ENCODE data around the gene ERC1. TPM values are rescaled to one million over a fixed set of nuclear protein-coding genes. Genes with fewer than 3 reads are reported as not detected.

ERC1 gene
- total RNA-seq, 1 experiment from 2014 or later: 55.1 TPM

DNA sequence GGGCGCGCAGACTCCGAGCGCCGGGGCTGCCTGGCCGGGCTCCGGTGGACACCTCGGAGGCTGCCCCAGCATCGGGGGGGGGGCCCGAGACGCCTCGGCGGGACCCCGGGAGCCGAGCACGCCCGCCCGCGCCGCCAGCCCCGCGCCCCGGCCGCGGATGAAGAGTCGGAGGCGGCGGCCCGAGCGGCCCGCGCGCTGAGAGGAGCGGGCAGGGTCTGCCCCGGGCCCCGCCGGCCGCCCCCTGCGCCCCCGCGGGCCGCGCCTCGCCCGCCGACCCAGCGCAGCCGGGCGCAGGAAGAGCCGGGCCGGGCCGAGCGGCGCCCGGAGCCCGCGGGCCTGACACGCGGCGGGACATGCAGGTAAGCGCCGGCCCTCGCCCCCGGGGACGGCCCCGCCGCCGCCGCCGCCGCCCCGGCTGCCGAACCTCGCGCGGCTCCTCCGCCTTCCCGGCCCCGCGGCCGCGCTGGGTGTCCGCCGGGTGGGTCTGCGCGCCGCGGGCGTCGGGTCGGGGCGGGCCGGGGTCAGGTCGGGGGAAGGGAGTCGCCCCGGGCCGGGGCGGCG lies 539.6 kb downstream of the ERC1 start:
- H3K4me1 Mint-ChIP-seq (ENCODE audit: insufficient read depth, unreplicated experiment): peaks cover 10% of the 10 kb centered on the region
- POLR2A ChIA-PET: no interaction called here
- H3K36me3 Mint-ChIP-seq (ENCODE audit: insufficient read depth, unreplicated experiment): no peaks in the 10 kb centered on the region
- DNase-seq (ENCODE audit: unreplicated experiment): no peak
- H3K4me3 Mint-ChIP-seq (ENCODE audit: unreplicated experiment): no peak overlapping the region
- BruUV-seq (replicated peaks): no TSS peak
- TF ChIP-seq, protein P1, sequence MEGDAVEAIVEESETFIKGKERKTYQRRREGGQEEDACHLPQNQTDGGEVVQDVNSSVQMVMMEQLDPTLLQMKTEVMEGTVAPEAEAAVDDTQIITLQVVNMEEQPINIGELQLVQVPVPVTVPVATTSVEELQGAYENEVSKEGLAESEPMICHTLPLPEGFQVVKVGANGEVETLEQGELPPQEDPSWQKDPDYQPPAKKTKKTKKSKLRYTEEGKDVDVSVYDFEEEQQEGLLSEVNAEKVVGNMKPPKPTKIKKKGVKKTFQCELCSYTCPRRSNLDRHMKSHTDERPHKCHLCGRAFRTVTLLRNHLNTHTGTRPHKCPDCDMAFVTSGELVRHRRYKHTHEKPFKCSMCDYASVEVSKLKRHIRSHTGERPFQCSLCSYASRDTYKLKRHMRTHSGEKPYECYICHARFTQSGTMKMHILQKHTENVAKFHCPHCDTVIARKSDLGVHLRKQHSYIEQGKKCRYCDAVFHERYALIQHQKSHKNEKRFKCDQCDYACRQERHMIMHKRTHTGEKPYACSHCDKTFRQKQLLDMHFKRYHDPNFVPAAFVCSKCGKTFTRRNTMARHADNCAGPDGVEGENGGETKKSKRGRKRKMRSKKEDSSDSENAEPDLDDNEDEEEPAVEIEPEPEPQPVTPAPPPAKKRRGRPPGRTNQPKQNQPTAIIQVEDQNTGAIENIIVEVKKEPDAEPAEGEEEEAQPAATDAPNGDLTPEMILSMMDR (IDR thresholded peaks at IDR 0.05; ENCODE audit: unreplicated experiment): no peak
- no peaks in the 10 kb centered on the region for H3K9me3 Mint-ChIP-seq (ENCODE audit: unreplicated experiment)
- intact Hi-C loops (cut with micrococcal nuclease): no loop called here
- CTCF ChIA-PET: no interaction called here
- H3K27me3 Mint-ChIP-seq (ENCODE audit: insufficient read depth, unreplicated experiment): peaks cover 28% of the 10 kb centered on the region
- no peak overlapping the region for H3K27ac Mint-ChIP-seq (ENCODE audit: low read depth, unreplicated experiment)

DNA sequence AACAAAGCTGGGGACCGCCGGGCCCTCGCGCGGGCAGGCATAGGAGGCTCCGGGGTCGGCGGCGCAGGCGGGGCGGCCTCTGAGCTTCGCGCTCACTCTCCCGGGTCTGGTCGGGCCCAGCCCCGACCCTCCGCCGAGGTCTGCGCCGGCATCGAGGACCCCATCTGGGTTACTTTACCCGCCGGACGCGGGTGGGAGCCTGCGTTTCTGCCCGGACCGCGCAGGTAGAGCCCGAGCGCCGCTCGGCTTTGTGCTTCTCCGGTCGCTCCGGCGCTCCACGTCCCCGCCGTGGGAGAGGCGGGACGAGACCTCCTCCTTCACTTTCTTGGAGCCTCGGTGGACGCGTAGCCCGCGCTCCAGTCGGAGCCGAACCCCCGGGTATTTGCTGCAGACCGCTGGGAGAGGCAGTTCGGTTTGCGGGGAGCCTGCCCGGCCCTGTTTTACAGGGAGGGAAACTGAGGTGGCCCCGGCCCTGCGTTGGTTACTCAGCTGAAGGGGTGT lies 540.2 kb downstream of the ERC1 start:
- ChIA-PET POLR2A (no interaction called here), CTCF (no interaction called here)
- intact Hi-C loops (cut with micrococcal nuclease): no loop called here
- no peak overlapping the region for H3K27ac Mint-ChIP-seq (ENCODE audit: low read depth, unreplicated experiment)
- H3K27me3 Mint-ChIP-seq (ENCODE audit: insufficient read depth, unreplicated experiment): peaks cover 28% of the 10 kb centered on the region
- DNase-seq (ENCODE audit: unreplicated experiment): no peak
- peak overlapping the region; percentile 36 for H3K4me3 Mint-ChIP-seq (ENCODE audit: unreplicated experiment)
- no peaks in the 10 kb centered on the region for H3K9me3 Mint-ChIP-seq (ENCODE audit: unreplicated experiment)
- peaks cover 10% of the 10 kb centered on the region for H3K4me1 Mint-ChIP-seq (ENCODE audit: insufficient read depth, unreplicated experiment)
- BruUV-seq (replicated peaks): no TSS peak
- no peaks in the 10 kb centered on the region for H3K36me3 Mint-ChIP-seq (ENCODE audit: insufficient read depth, unreplicated experiment)
- TF ChIP-seq, protein P1 (IDR thresholded peaks at IDR 0.05; ENCODE audit: unreplicated experiment): no peak

DNA sequence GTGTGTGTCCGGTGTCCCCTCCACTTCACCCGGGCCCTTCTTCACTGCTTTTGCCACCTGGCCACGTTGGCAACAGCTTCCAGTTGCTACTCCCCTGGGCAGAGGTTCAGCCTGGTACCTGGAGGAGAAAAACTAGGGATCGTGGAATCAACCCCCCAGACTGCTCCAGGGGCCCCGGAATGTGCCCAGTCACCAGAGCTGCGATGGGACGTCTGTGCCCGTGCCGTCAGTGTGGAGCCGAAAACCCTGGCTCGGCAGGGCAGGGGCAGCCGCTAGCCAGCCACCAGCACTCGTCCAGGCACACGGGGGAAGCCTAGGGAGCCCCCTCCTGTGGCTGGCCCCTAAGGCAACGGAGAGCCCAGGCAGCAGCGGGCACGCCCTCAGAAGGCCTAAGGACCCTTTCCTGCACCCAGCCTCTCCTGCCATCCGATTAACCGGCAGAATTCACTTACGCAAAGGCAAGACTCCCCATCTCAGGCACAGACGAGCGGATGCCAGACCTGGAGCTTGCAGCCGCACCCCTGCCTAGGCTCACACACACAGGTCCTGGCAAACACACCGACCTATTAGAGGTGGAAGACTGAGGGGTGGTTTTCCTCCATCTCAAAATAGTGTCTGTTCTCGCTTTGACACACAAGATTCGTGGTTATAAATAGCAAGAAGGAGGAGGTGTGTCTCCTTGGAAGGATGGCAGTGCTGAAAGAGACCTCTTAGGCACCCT lies 540.8 kb downstream of the ERC1 start:
- intact Hi-C loops (cut with micrococcal nuclease): no loop called here
- POLR2A ChIA-PET: interaction anchor here (0.6 kb wide), 1 partner anchor 11 kb away, joined by 3 read pairs; no protein-coding TSS in a partner anchor
- Mint-ChIP-seq H3K4me3 (ENCODE audit: unreplicated experiment) (peak overlapping the region; percentile 36), H3K4me1 (ENCODE audit: insufficient read depth, unreplicated experiment) (peaks cover 10% of the 10 kb centered on the region), H3K27me3 (ENCODE audit: insufficient read depth, unreplicated experiment) (peaks cover 28% of the 10 kb centered on the region), H3K9me3 (ENCODE audit: unreplicated experiment) (no peaks in the 10 kb centered on the region), H3K27ac (ENCODE audit: low read depth, unreplicated experiment) (no peak overlapping the region), H3K36me3 (ENCODE audit: insufficient read depth, unreplicated experiment) (no peaks in the 10 kb centered on the region)
- DNase-seq (ENCODE audit: unreplicated experiment): no peak
- TF ChIP-seq, protein P1 (IDR thresholded peaks at IDR 0.05; ENCODE audit: unreplicated experiment): no peak
- CTCF ChIA-PET: interaction anchor here (0.6 to 0.7 kb wide), 2 partner anchors 15 to 572 kb away, joined by 3 read pairs; no protein-coding TSS in a partner anchor
- BruUV-seq (replicated peaks): no TSS peak

DNA sequence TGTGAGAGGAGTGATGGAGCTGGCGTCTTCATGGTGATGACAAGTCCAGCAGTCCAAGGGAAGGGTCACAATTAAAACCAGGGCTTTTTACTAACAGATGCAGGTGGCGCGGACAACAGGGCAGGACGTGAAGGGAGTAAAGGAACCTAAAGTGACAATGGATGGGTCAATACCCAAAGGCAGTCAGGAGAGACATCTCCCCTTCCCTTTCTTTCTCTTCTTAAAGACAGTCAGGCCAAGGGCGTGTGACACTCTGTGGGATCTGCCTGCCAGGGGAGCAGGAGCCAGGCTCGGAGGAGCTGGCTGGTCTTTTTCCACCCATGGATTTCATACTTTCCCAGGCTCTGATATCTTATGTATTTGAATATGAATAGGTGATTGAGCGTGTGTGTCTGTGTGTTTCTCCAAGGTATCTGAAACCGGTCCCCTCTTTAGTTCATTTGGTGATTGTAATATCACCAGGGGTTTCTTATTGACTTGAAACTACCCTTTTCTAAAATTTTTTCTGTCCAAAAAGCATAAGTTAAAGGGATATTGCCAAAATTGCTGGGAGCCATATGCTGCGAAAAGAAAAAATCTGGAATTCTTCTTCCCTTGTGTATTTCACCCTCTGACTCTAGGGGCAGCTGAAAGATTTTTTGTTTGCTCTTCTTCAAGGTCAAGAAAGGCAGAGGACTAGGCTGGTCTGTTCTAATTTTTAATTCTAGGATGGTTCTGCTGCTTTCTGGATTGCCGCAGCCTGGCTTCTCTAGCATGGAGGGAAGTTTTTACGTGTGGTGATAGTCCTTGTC lies 541.5 kb downstream of the ERC1 start:
- H3K4me3 Mint-ChIP-seq (ENCODE audit: unreplicated experiment): no peak overlapping the region
- no peaks in the 10 kb centered on the region for H3K9me3 Mint-ChIP-seq (ENCODE audit: unreplicated experiment)
- peaks cover 7% of the 10 kb centered on the region for H3K4me1 Mint-ChIP-seq (ENCODE audit: insufficient read depth, unreplicated experiment)
- no TSS peak for BruUV-seq (replicated peaks)
- no peaks in the 10 kb centered on the region for H3K36me3 Mint-ChIP-seq (ENCODE audit: insufficient read depth, unreplicated experiment)
- ChIA-PET CTCF (interaction anchor here (0.6 to 0.9 kb wide), 3 partner anchors 16 to 572 kb away, joined by 3 read pairs; no protein-coding TSS in a partner anchor), POLR2A (interaction anchor here (0.6 kb wide), 1 partner anchor 12 kb away, joined by 3 read pairs; no protein-coding TSS in a partner anchor)
- TF ChIP-seq, protein P1 (IDR thresholded peaks at IDR 0.05; ENCODE audit: unreplicated experiment): no peak
- intact Hi-C loops (cut with micrococcal nuclease): no loop called here
- H3K27ac Mint-ChIP-seq (ENCODE audit: low read depth, unreplicated experiment): no peak overlapping the region
- peaks cover 28% of the 10 kb centered on the region for H3K27me3 Mint-ChIP-seq (ENCODE audit: insufficient read depth, unreplicated experiment)
- DNase-seq (ENCODE audit: unreplicated experiment): no peak
